HG03520 (cell line): ENCODE results near the gene ACO1.

Source experiments
- ATAC-seq: cut with Tn5 transposase; IDR thresholded peaks from one replicate; pipeline ENCODE4 v1.9.1; 2021; ENCODE audit warnings: mild to moderate bottlenecking, moderate library complexity; ENCODE audit not compliant: unreplicated experiment

ACO1 gene

GRCh38 chr9:32382565-32383320 is 1.7 kb upstream of the ACO1 start:
- no peak for ATAC-seq

GRCh38 chr9:32384002-32384363 is 460 bp upstream of the ACO1 start:
- ATAC-seq = no peak

GRCh38 chr9:32385152-32385884 is 875 bp downstream of the ACO1 start:
- no peak for ATAC-seq

- no peak for ATAC-seq
These were observed 1.4 kb downstream of the ACO1 start for GRCh38 chr9:32385885-32386283.

GRCh38 chr9:32387256-32387655 is 2.8 kb downstream of the ACO1 start:
- no peak for ATAC-seq

- no peak for ATAC-seq
These were observed 4.9 kb downstream of the ACO1 start for GRCh38 chr9:32389365-32389764.

- ATAC-seq = no peak
These were observed 9.5 kb downstream of the ACO1 start for GRCh38 chr9:32393911-32394310.

- ATAC-seq = no peak
These were observed 10.1 kb downstream of the ACO1 start for GRCh38 chr9:32394381-32395049.

- ATAC-seq = no peak
These were observed 11.2 kb downstream of the ACO1 start for GRCh38 chr9:32395510-32396216.

- ATAC-seq = no peak
These were observed 13.8 kb downstream of the ACO1 start for GRCh38 chr9:32398207-32398606.

GRCh38 chr9:32399110-32399815 is 14.8 kb downstream of the ACO1 start:
- no peak for ATAC-seq

- no peak for ATAC-seq
These were observed 17.0 kb downstream of the ACO1 start for GRCh38 chr9:32401488-32401887.

GRCh38 chr9:32403567-32404260 is 19.3 kb downstream of the ACO1 start:
- no peak for ATAC-seq

GRCh38 chr9:32404402-32404801 is 20.0 kb downstream of the ACO1 start:
- no peak for ATAC-seq

GRCh38 chr9:32404856-32405255 is 20.4 kb downstream of the ACO1 start:
- ATAC-seq = no peak

GRCh38 chr9:32405506-32405905 is 21.1 kb downstream of the ACO1 start:
- ATAC-seq = no peak

- no peak for ATAC-seq
These were observed 21.6 kb downstream of the ACO1 start for GRCh38 chr9:32406046-32406445.

- ATAC-seq = no peak
These were observed 27.3 kb downstream of the ACO1 start for GRCh38 chr9:32411753-32412152.

GRCh38 chr9:32412440-32412839 is 28.0 kb downstream of the ACO1 start:
- ATAC-seq = no peak

- ATAC-seq = no peak
These were observed 29.0 kb downstream of the ACO1 start for GRCh38 chr9:32413424-32413823.
